Activated T-cell treated with anti-CD3 and anti-CD28 coated beads, Interleukin-2, amount 50 U/mL, for 4 hours (primary cell): ENCODE data around the gene CADPS. TPM values are rescaled to one million over a fixed set of nuclear protein-coding genes. Genes with fewer than 3 reads are reported as not detected.

Source experiments
- ATAC-seq, 2 donors: fragments of 200-7000 bp; cut with Tn5 transposase; one replicate each; pipeline ENCODE4 v1.10.0; 2021
- DNase-seq: peaks from one replicate; pipeline ENCODE4 v3.0.0-alpha.2; 2020
- H3K27me3 Mint-ChIP-seq: one replicate; pipeline ENCODE4 v1.8.0; 2021; ENCODE audit warnings: low read depth, mixed read lengths
- H3K36me3 Mint-ChIP-seq: one replicate; pipeline ENCODE4 v1.8.0; 2022; ENCODE audit warnings: mixed read lengths; ENCODE audit not compliant: insufficient read depth
- H3K4me1 Mint-ChIP-seq: one replicate; pipeline ENCODE4 v1.8.0; 2021; ENCODE audit warnings: low read depth, mixed read lengths
- H3K4me3 Mint-ChIP-seq: one replicate; pipeline ENCODE4 v1.8.0; 2021; ENCODE audit warnings: mild to moderate bottlenecking, moderate library complexity, mixed read lengths
- H3K9me3 Mint-ChIP-seq: one replicate; pipeline ENCODE4 v1.8.0; 2021; ENCODE audit warnings: mixed read lengths
- total RNA-seq, 3 donors: library from RNA; stranded (reverse); gene quantifications; one replicate each; pipeline ENCODE4 v1.2.1, GENCODE V29; 2021

Gene CADPS
- total RNA-seq, 3 donors from 2014 or later, result not detected

DNA sequence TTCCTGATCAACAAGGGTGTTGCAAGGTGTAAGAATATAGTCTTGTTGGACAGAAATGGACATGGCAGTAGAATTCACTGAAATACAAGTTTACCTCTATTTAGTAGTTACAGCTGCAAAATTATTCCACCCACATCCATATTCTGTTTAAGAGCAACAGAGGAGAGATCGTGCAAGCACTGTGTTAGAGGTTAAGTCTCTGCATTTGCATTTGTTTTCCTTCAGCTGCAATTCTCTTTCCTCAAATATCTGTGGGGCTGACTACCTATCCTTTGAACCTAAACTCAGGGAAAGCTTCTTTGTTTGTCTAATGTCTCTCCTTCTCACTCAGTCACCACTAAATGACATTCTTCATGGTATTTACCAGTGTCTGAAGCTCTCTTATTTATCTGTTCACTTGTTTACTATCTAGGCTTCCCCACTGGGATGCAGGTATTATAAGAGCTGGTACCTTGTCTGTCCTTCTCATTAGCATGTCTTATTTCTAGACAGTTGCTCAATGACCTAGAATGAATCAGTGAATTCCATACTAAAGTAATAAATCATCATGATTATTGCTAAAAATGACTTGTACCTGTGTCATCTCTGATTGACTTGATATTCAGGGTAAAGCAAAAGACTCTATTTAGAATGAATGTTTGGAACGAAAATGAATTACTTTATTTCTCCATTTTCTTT is 326.5 kb downstream of the CADPS start:
- H3K4me3 Mint-ChIP-seq, result no peak overlapping the region
- peaks cover 5% of the 10 kb centered on the region for H3K9me3 Mint-ChIP-seq
- peaks cover 8% of the 10 kb centered on the region for H3K27me3 Mint-ChIP-seq
- ATAC-seq (no peak), DNase-seq (no peak)
- no peaks in the 10 kb centered on the region for H3K4me1 Mint-ChIP-seq
- H3K36me3 Mint-ChIP-seq, result no peaks in the 10 kb centered on the region

DNA sequence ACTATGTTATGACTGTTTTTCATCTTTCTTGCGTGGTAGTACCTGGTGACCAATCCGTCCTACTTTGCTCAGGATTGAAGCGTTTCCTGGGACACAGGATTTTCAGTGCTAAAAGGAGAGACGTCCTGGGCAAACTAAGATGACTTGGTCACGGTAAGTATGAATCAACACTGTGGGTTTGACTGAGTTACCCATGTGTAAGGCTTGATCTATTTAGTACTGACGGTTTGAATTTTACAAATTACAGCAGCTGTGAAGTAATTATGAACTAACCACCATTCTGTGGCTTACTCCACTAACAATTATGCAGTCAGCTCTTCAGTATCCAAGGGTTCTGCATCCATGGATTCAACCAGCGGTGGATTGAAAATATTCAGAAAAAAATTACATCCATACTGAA is 328.9 kb downstream of the CADPS start:
- H3K36me3 Mint-ChIP-seq, result no peaks in the 10 kb centered on the region
- ATAC-seq (no peak), DNase-seq (no peak)
- peaks cover 5% of the 10 kb centered on the region for H3K9me3 Mint-ChIP-seq
- H3K4me3 Mint-ChIP-seq, result no peak overlapping the region
- H3K4me1 Mint-ChIP-seq, result no peaks in the 10 kb centered on the region
- H3K27me3 Mint-ChIP-seq, result peaks cover 5% of the 10 kb centered on the region

DNA sequence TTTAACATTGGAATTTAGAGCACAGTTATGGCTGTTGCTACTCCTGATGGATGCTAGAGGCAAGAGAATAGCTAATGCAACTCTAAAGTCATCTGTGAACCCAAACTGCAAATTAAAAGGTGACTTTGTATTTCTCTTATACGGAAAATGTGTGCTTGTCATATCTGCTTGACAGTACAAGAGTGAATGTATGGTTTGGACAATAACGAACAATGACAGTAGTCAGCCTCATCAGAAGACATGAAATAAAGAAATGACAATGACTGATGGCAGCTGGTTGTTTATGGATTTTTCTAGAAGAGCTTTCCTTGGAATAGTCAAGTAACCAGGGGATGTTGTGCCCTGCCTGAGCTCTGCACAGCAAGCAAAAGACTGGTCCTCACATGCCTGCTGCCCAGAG is 333.0 kb downstream of the CADPS start:
- ATAC-seq (no peak), DNase-seq (no peak)
- Mint-ChIP-seq H3K4me1 (no peaks in the 10 kb centered on the region), H3K27me3 (no peaks in the 10 kb centered on the region), H3K9me3 (no peaks in the 10 kb centered on the region), H3K4me3 (no peak overlapping the region), H3K36me3 (no peaks in the 10 kb centered on the region)

DNA sequence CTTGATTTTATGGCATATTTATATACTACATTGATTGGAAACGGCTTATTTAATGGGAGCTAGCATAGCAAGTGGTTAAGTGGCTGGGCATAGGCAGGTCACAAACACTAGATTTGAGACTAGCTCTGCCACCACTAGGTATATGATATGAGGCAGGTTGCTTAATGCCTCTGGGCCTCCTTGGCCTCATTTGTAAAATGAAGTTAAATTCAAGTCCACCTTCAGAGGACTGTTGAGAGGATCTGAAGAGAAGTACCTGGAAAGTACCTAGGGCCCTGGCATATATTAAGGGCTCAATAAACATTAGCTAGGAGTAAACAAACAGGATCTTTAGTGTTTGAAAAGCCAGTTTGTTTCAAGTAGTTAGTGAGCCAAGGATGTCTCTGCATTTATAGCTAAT is 335.5 kb downstream of the CADPS start:
- Mint-ChIP-seq H3K4me3 (no peak overlapping the region), H3K36me3 (no peaks in the 10 kb centered on the region), H3K27me3 (no peaks in the 10 kb centered on the region), H3K4me1 (no peaks in the 10 kb centered on the region), H3K9me3 (no peaks in the 10 kb centered on the region)
- DNase-seq (no peak), ATAC-seq (no peak)

DNA sequence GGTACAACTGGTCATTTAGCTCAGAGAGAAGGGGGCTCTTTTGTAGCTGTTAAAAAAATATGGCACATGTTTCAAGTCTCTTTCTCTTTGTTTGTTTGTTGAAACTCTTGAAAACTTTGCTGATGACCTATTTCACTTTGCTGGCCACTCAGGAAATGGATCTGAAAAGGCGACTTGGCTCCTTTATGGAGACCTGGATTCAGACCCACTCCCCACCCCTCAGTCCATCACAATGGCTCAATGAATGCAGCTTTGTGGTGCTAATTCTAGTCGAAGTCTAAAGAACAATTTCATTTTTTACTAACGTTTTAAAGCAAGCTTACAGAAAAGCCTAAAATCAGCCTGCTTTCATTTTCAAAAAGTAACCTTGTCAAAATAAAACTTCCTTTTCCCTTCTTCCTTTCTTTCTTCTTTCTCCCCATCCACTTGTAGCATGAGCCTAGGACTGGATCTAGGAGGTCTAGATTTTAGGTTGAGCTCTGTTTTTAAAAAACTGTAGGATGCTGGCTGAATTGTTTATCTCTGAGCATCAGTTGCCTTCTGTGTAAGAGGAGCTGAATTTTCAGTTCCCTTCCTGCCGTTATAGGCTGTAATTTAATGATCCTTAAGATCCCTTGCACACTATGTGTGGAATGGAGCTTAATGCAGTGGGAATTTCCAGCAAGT is 336.4 kb downstream of the CADPS start:
- DNase-seq, result no peak
- no peaks in the 10 kb centered on the region for H3K27me3 Mint-ChIP-seq
- ATAC-seq, result no peak
- no peaks in the 10 kb centered on the region for H3K36me3 Mint-ChIP-seq
- H3K4me1 Mint-ChIP-seq, result no peaks in the 10 kb centered on the region
- no peaks in the 10 kb centered on the region for H3K9me3 Mint-ChIP-seq
- H3K4me3 Mint-ChIP-seq, result no peak overlapping the region

DNA sequence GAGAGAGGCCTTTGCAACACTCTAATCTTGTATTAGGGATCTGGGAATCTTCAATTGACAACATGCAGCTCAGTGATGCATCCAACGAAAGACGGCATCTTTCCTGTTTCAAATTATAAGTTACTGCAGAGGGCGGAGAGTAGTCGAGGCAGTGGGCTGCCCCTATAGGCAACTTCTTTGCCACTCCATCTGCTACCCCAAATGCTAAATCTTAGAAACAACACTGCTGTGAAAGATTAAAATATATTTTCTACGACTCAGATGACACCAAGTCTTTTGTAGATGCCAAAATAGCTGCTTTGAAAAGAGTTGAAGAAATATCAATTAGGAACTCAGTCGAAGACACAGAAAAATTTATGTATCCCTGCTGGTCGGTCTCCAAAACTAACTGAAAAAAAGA is 340.9 kb downstream of the CADPS start:
- no peak for ATAC-seq
- H3K4me1 Mint-ChIP-seq, result no peaks in the 10 kb centered on the region
- no peak overlapping the region for H3K4me3 Mint-ChIP-seq
- DNase-seq, result no peak
- H3K9me3 Mint-ChIP-seq, result peaks cover 4% of the 10 kb centered on the region
- H3K36me3 Mint-ChIP-seq, result no peaks in the 10 kb centered on the region
- H3K27me3 Mint-ChIP-seq, result no peaks in the 10 kb centered on the region

DNA sequence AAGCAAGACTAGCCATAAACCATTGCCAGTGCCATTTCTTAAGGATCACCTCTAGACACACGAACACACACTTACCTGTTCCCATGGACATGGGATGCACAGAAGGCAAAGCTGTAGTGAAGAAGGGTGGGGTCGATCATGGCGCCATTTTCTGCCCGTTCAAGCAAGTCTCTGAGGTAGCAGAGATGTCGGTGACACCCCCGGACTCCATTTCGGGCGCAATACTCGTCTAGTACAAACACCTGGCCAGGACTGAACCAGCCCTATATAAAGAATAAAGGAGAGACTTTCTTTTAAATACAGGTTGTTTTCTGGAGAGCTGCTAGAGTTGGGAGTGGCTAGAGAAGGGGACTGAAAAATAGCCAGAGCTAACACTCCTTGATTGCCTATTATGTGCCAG is 342.4 kb downstream of the CADPS start:
- Mint-ChIP-seq H3K27me3 (no peaks in the 10 kb centered on the region), H3K4me1 (no peaks in the 10 kb centered on the region), H3K36me3 (no peaks in the 10 kb centered on the region), H3K4me3 (no peak overlapping the region), H3K9me3 (peaks cover 4% of the 10 kb centered on the region)
- ATAC-seq, result no peak
- DNase-seq, result no peak

DNA sequence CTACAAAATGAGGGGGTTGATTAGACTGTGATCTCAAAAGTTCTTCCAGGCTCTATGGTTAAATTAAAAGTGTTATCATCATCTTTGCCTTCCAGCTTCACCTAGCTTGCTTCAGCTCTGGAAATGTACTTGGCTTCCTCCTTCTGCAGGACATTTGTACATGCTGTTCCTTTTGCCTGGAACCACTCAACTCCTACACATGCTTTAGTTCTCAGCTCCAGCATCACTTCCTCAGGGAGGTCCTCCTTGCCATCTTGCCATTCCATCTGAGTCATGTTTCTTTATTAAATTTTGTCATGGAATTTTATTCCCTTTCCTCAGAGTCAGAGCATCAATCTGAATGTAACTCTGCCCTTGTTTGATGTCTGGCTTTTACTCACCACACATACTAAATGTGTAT is 343.2 kb downstream of the CADPS start:
- peaks cover 4% of the 10 kb centered on the region for H3K9me3 Mint-ChIP-seq
- no peaks in the 10 kb centered on the region for H3K27me3 Mint-ChIP-seq
- no peaks in the 10 kb centered on the region for H3K4me1 Mint-ChIP-seq
- ATAC-seq (no peak), DNase-seq (no peak)
- no peak overlapping the region for H3K4me3 Mint-ChIP-seq
- no peaks in the 10 kb centered on the region for H3K36me3 Mint-ChIP-seq

DNA sequence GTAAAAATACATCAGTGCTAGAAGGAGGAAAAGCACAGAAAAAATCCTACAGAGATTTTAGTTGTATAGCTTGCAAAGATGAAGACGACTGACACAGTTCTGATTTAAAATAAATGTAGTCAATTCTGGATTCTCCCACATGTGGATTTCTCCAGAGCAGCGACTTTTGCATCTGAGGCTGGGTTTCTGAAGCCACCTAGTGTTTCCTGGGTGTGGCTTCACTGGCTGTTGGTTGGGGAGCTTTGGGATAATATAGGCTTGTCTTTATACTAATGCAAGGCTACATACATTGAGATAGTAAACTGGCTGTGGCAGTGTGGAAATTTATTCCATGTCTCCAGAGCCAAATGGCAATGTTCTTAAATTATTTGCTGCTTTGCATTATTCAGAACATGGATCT is 343.7 kb downstream of the CADPS start:
- Mint-ChIP-seq H3K27me3 (no peaks in the 10 kb centered on the region), H3K9me3 (peaks cover 4% of the 10 kb centered on the region), H3K36me3 (no peaks in the 10 kb centered on the region), H3K4me1 (no peaks in the 10 kb centered on the region), H3K4me3 (no peak overlapping the region)
- ATAC-seq (no peak), DNase-seq (no peak)

DNA sequence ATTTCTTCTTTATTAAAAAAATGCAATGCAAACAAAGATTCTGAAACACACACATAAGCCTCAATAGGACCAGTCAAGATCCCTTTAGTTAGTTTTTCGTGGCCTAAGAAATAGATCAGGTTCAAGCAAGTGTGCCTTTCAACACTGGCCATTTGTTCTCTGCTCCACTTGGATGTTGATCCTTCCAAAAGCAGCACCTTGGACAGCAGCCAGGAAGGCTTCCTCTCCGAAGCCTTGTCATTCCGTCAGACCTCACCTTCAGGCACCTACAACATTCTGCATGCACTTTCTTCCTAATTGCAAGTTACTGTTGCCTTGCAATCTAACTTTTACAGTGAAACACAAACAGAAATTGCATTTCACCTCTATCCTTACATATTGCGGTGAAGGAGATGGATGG is 346.0 kb downstream of the CADPS start:
- Mint-ChIP-seq H3K36me3 (no peaks in the 10 kb centered on the region), H3K4me3 (no peak overlapping the region), H3K4me1 (no peaks in the 10 kb centered on the region), H3K9me3 (peaks cover 4% of the 10 kb centered on the region), H3K27me3 (no peaks in the 10 kb centered on the region)
- DNase-seq, result no peak
- ATAC-seq, result no peak

DNA sequence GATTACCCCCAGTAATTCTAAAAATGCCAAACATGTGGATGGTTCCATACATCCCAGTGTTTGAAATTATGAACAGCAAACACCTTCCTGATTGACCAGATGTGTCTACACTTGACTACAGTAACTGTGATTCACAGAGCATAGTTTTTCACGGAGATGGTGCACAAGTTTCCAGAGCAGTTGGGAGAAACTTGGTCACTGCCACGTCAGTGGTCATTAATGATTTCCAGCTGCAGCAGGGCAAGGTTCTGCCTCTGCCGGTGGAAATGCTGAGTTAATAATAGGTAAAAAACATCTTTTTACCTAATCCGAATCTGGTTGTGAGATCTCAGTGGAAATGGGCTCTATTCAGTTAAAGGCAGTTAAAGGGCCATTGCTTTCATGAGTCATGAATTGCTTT is 347.7 kb downstream of the CADPS start:
- Mint-ChIP-seq H3K27me3 (no peaks in the 10 kb centered on the region), H3K4me1 (no peaks in the 10 kb centered on the region), H3K4me3 (no peak overlapping the region), H3K36me3 (no peaks in the 10 kb centered on the region), H3K9me3 (peaks cover 4% of the 10 kb centered on the region)
- ATAC-seq (no peak), DNase-seq (no peak)

DNA sequence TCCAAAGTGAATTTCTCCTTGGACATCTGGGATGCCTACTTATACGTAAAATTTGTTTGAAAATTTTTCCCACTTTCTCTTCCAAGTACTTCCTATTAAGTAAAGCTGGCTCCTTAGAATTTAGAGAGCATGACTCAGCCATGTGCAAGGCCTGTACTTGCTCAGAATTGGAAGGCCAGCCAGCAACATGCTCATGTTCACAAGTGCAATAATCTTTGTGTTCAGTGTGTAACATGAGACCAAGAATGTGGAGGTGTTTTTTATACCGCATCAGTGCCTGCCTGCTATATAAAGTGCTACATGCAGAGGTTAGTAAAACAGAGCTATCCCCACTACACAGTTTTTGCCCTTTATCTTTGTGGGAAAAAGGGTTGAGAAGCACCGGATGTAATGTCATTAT is 349.9 kb downstream of the CADPS start:
- no peak overlapping the region for H3K4me3 Mint-ChIP-seq
- ATAC-seq (no peak), DNase-seq (no peak)
- H3K4me1 Mint-ChIP-seq, result no peaks in the 10 kb centered on the region
- no peaks in the 10 kb centered on the region for H3K27me3 Mint-ChIP-seq
- no peaks in the 10 kb centered on the region for H3K36me3 Mint-ChIP-seq
- H3K9me3 Mint-ChIP-seq, result no peaks in the 10 kb centered on the region

DNA sequence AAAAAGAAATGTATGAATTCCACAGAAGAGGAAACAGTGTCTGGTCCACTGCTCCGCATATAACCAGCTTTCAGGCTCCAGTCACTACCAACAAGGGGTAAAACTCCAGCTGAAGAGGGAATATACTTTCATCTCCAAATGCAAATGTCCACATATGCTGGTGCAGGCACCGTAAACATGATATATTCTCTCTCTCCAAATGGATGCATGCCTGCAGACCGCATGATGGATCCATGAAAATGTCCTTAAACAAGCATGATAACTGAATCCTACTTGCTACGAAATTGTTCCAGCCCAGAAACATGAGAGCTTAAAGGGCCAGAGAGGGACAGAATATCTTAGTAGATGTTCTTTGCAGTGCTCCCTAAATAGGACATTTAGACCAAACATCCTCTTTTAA is 351.5 kb downstream of the CADPS start:
- DNase-seq (no peak), ATAC-seq (no peak)
- Mint-ChIP-seq H3K4me1 (no peaks in the 10 kb centered on the region), H3K36me3 (no peaks in the 10 kb centered on the region), H3K9me3 (no peaks in the 10 kb centered on the region), H3K27me3 (peaks cover 1% of the 10 kb centered on the region), H3K4me3 (no peak overlapping the region)

DNA sequence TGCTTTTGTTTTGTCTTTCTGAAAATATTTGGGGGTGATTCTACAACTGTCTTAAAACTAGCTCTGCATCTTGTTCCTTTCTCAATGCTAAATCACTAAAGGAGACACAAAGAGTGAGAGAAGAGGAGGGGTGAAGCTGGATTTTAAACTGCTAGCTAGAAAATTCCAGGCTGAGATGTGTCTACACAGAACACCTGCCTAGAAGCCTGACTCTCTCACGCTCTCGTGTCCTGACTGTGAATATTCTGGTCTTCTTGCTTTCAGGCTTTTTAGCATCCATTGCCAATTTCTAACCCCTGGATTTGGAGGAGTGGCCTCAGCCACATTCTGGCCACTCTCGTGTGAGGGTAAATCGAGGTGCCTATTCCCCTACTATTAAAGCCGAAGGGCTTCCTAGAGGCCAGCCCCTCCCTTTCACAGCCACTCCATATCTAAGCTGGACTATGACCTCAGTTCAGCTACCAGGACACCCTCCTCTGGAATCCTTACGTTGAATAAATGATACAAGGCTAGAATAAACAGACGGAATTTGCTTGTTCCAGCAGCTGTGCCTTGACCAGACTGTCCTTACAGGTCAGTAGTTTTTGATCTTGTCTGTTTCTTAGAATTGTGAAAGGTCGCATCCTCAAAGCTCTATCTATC is 353.6 kb downstream of the CADPS start:
- no peaks in the 10 kb centered on the region for H3K9me3 Mint-ChIP-seq
- DNase-seq, result no peak
- peaks cover 2% of the 10 kb centered on the region for H3K27me3 Mint-ChIP-seq
- no peaks in the 10 kb centered on the region for H3K4me1 Mint-ChIP-seq
- H3K36me3 Mint-ChIP-seq, result no peaks in the 10 kb centered on the region
- H3K4me3 Mint-ChIP-seq, result no peak overlapping the region
- ATAC-seq, result no peak

DNA sequence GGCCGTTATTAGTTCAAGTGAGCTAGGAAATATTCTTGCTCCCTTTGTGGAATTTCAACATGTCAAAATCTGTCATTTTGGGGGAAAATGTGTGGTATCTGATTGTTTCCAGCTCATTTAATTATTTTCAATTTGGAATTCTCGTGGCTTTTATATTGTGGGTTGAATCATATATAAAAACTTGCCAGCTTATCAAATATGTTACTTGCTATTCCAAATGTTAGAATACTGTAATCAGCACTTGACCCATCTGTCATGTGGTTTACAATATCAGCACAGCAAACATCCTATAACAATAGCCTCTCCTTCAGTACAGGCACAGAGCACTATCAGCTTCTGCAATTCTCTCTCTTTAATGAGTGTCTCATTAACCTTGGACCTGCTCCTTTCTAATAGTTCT is 371.7 kb downstream of the CADPS start:
- DNase-seq (no peak), ATAC-seq (no peak)
- H3K27me3 Mint-ChIP-seq, result no peaks in the 10 kb centered on the region
- H3K4me3 Mint-ChIP-seq, result no peak overlapping the region
- H3K9me3 Mint-ChIP-seq, result no peaks in the 10 kb centered on the region
- no peaks in the 10 kb centered on the region for H3K36me3 Mint-ChIP-seq
- no peaks in the 10 kb centered on the region for H3K4me1 Mint-ChIP-seq
